ENCODE data around the gene GSTCD.

- TF ChIP-seq, protein P1, sequence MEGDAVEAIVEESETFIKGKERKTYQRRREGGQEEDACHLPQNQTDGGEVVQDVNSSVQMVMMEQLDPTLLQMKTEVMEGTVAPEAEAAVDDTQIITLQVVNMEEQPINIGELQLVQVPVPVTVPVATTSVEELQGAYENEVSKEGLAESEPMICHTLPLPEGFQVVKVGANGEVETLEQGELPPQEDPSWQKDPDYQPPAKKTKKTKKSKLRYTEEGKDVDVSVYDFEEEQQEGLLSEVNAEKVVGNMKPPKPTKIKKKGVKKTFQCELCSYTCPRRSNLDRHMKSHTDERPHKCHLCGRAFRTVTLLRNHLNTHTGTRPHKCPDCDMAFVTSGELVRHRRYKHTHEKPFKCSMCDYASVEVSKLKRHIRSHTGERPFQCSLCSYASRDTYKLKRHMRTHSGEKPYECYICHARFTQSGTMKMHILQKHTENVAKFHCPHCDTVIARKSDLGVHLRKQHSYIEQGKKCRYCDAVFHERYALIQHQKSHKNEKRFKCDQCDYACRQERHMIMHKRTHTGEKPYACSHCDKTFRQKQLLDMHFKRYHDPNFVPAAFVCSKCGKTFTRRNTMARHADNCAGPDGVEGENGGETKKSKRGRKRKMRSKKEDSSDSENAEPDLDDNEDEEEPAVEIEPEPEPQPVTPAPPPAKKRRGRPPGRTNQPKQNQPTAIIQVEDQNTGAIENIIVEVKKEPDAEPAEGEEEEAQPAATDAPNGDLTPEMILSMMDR (conservative IDR thresholded peaks at IDR 0.05) = no peak
- TF ChIP-seq ZFX (IDR thresholded peaks at IDR 0.05) = no peak
These were observed 2.1 kb downstream of the GSTCD start for GRCh38 chr4:105710678-105711077.

Data from C4-2B (cell line).